Astrocyte of the hippocampus (primary cell): Measurements from ENCODE around the gene MRPL17.
A peak's percentile ranks its signal among the peaks of the same experiment; 100 is the strongest.
"Not testable (repeated sequence)": the region's sequence is repeated elsewhere in the genome, so short reads cannot be mapped to it uniquely, and the experiment has no call there.

Experiments
- DNase-seq: peaks from one replicate; pipeline ENCODE4 v3.0.0; 2011; ENCODE audit warnings: low read depth, low spot score

The MRPL17 gene

DNA sequence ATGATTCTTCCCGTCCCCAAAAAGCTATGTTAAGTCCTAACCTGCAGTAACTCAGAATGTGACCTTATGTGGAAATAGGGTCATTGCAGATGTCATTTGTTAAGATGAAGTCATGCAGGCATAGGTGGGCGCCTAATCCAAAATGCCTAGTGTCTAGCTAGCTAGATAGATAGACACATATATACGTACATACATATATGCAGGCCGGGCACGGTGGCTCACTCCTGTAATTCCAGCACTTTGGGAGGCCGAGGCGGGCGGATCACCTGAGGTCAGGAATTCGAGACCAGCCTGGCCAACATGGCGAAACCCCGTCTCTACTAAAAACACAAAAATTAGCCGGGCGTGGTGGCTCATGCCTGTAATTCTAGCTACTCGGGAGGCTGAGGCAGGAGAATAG, 928 bp upstream of the MRPL17 start:
- DNase-seq = not testable (repeated sequence)

DNA sequence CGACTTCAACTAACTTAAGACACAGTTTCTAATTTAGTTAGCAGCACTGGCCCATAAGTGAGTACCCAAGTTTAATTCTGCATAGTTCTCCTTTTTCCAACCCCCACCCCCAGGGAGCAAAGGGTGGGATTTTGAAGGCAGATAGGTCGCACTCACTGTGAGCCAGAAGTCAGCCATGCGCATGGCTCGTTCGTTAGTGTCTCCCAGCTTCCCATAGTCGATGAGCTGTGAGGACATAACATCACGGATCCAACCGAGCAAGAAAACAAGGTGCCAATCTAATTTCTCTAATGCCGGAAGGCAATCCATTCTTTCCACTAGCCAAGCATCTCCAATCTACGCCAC, 577 bp downstream of the MRPL17 start:
- no peak for DNase-seq

DNA sequence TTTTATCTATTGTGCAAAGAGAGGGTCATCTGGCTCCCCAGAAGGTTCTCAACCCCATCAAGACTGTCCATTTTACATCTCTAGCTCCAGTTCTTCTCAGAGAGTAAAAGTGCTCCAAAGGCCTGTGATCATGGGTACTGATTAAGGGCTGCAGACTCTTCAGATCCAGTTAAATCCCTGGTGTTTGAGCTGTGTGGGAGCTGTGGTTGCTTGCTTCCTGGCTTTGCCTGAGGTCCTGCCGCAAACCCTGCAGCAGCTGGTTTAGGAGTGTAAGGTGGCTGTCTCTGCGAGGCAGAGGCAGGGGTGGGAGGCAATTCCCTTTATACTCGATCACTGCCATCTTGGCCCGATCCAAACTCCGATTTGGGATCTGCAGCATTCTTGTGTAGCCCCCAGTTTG, 1.2 kb downstream of the MRPL17 start:
- peak; percentile 35 for DNase-seq

DNA sequence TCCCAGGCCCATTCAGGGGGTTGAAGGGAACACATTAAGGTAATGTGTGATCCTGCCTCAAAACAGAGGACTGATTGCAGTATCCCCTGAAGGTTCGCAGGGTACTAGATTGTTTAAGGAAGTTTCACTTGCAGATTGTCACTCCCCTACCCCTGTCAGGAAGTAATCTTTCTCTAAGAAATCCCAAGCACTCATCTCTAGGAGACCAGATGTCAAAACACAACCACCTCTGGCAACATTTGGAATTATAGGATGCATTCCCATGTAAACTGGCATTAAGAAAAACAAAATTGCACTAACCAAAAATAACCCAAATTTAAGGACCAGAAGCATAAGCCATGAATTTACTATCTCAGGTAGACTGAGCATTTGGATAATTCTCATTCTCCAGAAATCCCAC, 1.6 kb downstream of the MRPL17 start:
- no peak for DNase-seq

DNA sequence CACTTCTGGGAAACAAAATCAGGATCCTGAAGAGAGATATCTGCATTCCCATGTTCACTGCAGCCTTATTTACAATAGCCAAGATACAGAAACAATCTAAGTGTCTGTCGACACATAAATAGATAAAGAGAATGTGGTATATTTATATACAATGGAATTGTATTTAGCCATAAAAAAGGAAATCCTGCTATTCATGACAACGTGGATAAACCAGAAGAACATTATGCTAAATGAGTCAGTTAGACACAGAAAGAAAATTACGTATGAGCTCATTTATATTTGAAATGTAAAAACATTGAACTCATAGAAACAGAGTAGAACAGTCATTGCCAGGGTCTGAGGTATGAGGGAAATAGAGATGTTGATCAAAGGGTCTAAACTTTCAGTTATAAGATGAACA, 6.1 kb downstream of the MRPL17 start:
- DNase-seq = no peak

DNA sequence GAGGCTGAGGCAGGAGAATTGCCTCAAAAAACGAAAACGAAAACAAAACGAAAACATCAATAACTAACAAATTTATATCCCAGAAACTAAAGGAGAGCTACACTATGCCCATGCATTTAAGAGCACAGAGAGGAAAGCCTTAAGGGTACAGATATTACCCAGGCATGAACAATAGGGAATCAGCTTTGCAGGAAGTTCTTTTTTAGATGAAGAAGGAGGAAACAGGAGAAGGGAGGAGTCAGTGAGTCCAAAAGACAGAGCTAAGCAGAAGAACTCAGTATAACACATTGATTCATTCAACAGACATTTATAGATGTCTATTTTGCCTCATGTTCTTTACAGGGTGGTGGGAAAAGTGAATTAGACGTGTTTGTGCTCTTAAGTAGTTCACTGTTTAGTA, 8.3 kb downstream of the MRPL17 start:
- no peak for DNase-seq

DNA sequence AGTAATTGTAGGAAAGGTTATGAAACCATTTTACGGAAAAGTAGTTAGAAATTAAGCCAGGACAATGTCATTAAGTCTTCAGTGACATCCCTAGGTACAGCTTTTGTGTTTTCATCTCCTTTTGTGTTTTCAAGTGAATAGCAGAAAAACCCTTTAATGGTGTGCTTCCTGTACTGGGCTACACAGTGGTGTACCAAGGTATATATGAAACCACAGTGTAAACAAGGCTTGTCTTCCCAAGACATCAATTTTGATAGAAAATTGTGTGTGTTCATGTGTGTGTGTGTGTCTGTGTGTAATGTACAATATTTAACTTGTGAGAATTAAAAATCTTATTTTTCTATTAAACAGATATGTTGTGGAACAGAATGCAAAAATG, 8.9 kb downstream of the MRPL17 start:
- no peak for DNase-seq

DNA sequence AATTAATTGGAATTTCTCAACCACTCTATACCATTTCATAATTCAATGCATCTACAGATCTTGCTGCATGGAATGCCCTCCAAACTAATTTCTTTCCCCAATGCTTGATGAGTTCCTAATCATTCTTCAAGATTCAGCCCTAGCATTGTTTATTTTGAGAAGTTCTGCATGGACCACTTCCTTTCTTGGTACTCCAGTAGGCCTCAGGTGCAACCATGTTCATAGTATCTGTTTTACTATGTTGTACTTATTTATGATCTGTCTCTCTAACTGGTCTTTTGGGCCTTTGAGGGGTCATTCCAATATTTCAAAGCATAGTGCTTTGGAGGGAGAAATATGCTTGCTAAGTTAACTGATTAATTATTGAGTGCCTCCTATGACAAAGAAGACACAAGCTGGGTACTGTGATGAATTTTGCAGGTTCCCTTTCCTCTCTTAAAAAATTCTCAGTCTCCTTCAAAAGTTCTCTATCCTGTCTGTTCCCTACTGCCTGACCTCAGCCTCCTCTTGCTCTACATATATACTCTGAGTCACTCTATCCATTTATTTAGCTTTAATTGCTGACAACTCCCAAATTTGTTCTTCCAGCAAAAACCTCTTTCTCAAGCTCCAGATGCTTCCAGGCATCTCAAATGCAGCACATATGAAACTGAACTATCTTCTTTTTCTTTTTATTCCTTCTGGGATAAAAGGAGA, 9.5 kb downstream of the MRPL17 start:
- DNase-seq = no peak

DNA sequence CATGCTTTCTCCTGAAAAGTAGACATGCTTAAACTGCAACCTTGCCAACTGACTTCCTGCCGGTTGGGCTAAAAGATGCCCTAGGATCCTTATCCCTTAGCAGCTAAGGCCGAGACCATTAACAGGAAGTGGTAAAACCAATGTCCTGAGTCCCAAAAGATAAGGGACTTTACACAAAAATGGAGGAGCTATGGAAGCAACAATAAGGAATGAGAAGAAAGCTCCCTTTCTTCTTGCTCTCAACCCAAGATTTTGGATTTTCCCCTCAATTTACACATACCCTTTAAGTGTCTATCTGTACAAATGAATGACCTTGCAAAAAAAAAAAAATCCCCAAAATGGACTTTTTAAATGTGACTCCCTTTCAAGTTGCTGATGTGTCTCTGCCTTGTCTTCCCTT, 11.1 kb downstream of the MRPL17 start:
- DNase-seq = no peak

DNA sequence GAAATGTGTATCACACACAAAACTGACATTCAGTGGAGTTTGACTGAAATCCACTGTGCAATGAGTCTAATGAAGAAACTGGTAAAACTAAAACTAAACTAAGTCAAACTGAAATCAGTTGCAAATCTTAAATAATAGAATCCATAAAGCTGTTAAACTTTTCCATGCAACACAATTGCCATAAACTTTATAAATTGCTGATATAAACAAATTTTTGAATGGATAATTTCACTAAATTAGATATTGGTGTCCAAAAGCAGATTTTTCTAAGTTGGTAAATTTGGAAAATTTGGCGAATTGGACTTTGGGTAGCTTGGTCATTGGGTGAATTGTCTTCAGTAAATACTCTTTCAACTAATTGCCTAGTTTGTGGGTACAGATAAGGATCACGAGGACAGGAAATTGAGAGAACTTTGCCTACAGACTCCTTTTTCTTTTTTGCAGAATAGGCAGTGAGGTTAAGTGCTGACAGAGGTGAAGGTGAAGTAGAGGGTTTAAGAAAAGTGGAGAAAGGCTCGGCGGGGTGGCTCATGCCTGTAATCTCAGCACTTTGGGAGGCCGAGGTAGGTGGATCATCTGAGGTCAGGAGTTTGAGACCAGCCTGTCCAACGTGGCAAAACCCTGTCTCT, 12.8 kb downstream of the MRPL17 start:
- DNase-seq = no peak

DNA sequence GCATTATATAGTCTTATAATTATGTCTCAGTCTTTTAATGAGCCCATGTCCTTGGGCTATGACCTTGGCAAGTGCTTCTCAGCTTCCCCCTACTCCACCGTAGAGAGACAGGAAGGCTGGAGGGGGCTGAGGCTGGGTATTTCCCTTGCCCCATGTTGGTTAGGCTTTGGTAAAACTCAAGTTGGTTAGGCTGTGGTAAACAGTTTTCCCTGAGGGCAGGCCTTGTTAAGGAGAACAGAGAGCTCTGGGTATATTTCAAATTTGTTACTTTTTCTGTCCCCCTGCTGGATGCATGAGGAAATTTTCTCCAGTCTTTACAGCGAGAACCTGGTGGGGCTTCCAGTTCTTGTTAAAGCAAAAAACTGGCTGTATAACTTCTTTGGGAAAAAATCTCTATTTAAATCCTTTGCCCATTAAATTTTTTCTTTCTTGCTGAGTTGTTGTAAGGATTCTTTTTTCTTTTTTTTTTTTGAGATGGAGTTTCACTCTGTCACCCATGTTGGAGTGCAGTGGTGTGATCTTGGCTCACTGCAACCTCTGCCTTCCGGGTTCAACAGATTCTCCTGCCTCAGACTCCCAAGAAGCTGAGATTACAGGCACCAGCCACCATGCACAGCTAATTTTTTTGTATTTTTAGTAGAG, 15.3 kb downstream of the MRPL17 start:
- peak; percentile 21 for DNase-seq

DNA sequence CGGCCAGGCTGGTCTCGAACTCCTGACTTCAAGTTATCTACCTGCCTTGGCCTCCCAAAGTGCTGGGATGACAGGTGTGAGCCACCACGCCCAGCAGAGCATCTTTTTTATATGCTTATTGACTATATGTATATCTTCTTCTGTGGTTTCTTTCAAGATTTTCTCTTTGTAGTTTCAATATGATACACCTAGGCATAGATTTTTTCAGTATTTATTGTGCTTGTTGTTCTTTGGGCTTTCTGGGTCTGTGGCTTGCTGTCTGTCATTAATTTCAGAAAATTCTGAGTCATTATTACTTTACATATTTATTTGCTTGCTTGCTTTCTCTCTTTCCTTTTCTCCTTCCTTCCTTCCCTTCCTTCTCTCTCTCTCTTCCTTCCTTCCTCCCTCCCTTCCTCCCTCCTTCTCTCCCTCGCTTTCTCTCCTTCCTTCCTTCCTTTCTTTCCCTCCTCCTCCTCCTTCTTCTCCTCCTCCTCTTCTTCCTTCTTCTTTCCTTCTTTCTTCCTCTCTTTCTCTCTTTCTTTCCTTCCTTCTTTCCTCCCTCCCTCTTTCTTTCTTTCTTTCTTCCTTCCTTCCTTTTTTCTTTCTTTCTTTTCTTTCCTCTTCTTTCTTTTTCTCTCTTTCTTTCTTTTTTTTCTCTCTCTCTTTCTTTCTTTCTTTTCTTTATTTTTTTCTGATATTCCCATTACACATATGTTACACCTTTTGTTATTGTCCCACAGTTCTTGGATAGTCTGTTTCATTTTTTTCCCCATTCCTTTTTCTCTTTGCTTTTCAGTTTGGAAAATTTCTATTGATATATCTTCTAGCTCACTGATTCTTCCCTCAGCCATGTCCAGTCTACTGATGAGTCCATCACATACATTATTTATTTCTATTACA, 16.6 kb downstream of the MRPL17 start:
- DNase-seq = no peak

DNA sequence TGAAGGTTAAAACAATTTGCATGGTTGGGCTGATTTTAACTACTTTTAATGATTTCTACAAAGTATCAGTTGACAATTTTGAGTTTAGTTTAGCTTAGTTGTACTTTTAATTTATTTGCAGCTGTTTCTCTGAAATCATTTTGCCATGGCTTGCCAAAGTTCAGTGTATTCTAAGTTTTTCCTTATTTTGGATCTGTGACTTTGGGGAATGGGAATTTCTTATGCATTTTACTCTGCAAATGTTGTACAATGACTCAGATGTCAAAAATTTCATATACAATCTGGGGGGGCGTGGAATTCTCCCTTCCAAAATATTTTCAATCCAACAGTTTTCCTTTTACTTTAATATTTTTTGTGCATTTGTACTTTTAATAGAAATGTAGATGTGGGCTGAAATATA, 18.6 kb downstream of the MRPL17 start:
- no peak for DNase-seq

DNA sequence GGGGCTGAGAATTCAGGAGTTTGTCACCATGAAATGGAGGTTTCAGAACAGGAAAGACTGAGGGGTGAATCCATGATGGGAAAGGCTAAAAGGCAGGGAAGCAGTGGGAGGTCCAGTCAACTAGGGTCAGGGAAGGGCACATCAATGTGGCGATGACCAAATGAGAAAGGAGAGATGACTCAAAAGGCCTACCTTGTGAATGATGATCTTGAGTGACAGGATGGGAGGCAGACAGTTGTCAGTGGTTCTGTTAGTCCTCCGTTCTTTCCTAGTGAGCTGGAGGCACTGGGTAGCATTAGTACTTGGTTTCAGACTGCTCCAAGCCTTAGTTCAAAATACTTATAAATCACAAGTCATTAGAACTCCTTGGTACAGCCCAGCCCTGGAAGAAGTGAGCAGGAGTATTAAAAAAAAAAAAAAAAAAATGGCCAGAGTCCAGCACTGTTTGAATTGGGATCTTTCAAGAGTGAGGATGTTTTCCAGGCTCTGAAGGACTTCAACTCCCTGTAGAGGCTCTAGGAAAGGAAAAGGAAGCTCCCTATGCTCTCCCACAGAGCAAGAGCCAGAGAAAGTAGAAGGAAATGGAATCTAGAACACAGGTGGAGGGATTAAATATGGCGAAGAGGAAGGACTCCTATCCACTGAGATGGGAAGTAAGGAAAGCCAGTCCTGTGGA, 19.2 kb downstream of the MRPL17 start:
- DNase-seq = no peak

DNA sequence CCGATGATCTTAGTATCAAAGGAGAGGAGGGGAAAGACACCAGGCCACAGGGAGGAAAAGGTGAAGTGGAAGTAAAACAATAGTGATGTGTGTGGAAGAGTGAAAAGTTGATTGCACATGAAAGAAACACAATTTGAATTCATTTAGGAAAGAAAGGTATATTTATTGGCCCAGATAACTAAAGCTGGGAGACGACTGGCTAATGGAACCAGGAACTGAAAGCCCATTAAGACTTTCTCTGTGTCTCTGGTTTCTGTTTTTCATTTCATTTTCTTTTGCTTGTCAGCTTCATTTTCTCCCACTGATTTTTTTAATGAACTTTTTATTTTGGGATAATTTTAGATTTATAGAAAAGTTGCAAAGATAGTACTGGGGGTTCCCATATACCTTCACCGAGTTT, 22.4 kb downstream of the MRPL17 start:
- DNase-seq = no peak

DNA sequence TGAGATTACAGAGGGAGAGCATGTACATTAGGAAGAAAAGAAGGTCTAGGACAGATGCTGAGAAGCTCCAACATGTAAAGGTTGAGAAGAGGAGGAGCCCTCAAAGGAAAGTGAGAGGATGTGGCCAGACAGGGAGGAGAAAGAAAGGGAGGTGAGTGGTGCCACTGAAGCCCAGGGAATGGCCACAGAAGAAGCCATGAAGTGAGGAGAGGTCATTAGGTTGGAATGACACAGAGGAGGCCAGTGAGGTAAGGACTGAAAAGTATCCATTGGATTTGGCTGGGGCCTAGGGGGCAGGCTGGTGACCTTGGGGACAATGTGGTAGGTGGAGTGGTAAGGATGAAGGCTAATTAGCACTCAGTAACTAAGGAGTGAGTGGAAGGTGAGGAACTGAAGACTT, 24.5 kb downstream of the MRPL17 start:
- DNase-seq = no peak

DNA sequence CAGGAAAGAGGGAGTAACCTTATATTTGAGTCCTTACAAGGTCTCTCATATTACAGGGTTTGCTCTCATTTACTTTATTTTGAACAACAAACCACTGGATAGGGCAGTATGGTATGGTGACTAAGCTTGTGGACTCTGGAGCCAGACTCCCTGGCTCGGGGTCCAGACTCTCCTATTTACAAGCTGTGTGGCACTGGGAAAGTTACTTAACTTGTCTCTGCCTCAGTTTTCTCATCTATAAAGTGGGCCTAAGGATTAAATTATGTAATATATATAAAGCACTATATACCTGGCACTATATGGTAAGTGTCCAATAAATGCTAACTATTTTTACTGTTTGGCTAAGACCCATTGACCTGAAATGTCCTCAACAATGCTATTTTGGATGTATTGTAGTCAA, 25.8 kb downstream of the MRPL17 start:
- no peak for DNase-seq

DNA sequence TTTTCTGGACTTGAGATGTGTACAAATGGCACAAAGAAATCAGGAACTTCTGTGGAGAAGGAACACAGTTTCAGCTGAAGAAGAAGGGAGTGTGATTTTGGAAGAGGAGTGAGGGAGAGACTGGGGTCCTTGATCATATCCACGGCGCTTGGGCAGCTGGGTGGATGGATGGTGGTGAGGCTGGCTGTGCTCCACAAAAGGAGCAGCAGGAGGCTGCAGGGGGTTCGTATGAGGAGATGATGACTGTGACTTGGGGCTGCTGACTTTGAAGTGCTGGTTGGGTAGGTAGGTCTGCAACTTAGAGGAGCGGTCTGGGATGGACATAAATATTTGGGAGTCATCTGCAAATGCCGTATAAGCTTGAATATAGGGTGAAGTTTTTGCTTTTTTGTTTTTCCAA, 26.2 kb downstream of the MRPL17 start:
- no peak for DNase-seq

DNA sequence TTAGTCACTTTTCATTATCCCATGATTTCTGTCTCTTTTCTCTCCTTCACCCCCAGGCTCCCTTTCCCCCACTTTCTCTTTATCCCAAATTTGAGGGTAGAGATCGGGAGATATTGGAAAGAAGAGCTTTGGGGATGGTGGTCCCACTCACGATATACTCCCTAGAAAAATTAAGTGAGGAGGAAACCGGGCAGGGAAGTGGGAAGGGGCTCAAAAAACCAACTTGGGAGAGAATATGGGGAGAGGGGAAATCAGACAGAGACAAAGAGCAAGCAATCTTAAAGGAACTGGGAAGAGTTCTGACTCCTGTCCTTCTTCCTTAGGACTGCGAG, 26.6 kb downstream of the MRPL17 start:
- DNase-seq = no peak

DNA sequence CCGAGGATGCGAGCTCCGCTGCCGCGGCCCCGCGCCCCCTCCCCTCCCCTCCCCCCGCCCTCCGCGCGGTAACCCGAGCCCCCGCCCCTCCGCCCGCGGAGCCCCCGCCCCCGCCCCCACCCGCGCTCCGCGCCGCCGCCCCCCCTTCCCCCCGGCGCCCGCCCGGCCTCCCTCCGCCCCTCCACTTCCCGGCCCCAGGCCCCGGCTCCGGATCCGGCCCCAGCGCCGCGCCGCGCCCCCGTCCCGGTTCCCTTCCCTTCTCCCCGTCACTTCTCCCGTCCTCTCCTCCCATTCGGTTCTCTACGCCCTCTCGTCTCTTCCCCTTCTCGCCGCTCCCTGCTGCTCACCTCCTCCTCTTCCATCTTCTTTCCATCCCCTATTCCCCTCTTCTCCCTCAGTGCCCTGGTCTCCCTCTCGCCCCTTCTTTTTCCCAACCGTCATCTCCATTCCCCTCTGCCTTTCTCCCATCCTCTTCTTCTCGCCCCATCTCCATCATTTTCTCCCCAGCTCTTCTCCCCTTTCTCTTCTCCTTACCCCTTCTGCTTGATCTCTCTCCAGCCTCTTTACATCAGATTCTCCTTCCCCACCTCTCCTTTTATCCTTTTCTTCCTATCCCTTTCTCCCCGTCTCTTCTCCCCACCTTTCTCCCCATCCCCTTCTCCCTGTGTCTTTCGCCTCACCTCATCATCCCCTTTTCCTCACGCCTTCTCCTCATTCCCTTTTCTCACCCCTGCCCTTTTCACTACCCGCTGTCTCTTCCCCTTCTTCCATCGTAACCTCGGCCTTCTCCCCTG, 27.2 kb downstream of the MRPL17 start, which contains the start of gene DCHS1:
Gene DCHS1, minus strand, starts transcription at position 20 of the 794 bp plus-strand sequence. CDS start 14,196 bp downstream, outside the sequence.
- no peak for DNase-seq
